Ureter (tissue), 1 donor: ENCODE results near the gene SLC37A3. TPM values are rescaled to one million over a fixed set of nuclear protein-coding genes. Genes with fewer than 3 reads are reported as not detected.
"Not testable (repeated sequence)": the region's sequence is repeated elsewhere in the genome, so short reads cannot be mapped to it uniquely, and the experiment has no call there.

Experiments
- DNase-seq: peaks from one replicate; pipeline ENCODE4 v3.0.0-alpha.2; 2020; ENCODE audit warnings: low spot score
- total RNA-seq: library from RNA; stranded (reverse); gene quantifications from one replicate; pipeline ENCODE4 v1.2.4, GENCODE V29; 2023
- donor health status: DM: yes; HTN: yes; CAD: no.

Gene SLC37A3
- total RNA-seq, 1 donor from 2014 or later, result 35.8 TPM

- DNase-seq, result no peak
These were observed 51.1 kb downstream of the SLC37A3 start for GRCh38 chr7:140347218-140347617.

- DNase-seq, result no peak
These were observed 52.9 kb downstream of the SLC37A3 start for GRCh38 chr7:140345426-140345825.

- DNase-seq, result no peak
These were observed 55.4 kb downstream of the SLC37A3 start for GRCh38 chr7:140342727-140343514.

GRCh38 chr7:140338959-140339358, 59.4 kb downstream of the SLC37A3 start:
- DNase-seq, result not testable (repeated sequence)

GRCh38 chr7:140334341-140335057, 63.8 kb downstream of the SLC37A3 start:
- no peak for DNase-seq

GRCh38 chr7:140333686-140334085, 64.6 kb downstream of the SLC37A3 start:
- no peak for DNase-seq

DNA sequence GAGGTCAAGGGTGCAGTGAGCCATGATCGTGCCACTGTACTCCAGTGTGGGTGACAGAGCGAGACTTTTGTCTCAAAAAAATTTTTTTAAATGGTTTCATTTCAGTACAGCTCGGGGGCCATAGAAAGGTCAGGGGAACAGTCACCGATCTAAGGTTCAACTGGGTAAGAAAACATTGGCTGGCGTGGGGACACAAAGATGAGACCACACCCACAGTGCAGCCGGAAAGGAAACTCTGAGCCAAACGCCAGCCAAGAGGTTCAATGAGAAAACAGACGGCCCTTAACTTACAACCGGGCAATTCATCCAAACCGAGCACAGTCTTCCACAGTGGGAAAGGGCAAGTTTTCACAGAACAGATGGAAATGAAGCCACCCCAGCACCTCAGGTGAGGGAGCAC, 65.1 kb downstream of the SLC37A3 start:
- no peak for DNase-seq

- DNase-seq, result no peak
These were observed 67.7 kb downstream of the SLC37A3 start for GRCh38 chr7:140330595-140330994.

GRCh38 chr7:140330128-140330527, 68.2 kb downstream of the SLC37A3 start:
- no peak for DNase-seq

DNA sequence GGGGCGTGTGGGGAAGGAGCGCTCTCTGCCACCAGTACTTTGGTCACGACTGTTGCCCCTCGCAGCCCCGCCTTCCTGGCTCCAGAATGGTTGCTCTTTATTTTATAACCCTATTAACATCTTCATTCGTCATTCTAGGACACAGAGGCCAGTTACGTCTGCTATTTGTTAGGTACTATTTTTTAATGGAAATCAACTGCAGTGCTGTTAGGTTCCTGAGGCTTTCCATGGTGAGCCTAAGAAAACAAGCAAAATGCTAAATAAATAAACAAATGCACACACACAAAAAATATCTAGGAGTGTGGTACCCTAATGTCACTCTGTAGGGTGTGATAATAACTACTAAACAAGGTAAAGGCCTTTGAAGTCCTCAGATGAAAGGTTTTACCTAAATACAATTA, 71.1 kb downstream of the SLC37A3 start:
- no peak for DNase-seq

DNA sequence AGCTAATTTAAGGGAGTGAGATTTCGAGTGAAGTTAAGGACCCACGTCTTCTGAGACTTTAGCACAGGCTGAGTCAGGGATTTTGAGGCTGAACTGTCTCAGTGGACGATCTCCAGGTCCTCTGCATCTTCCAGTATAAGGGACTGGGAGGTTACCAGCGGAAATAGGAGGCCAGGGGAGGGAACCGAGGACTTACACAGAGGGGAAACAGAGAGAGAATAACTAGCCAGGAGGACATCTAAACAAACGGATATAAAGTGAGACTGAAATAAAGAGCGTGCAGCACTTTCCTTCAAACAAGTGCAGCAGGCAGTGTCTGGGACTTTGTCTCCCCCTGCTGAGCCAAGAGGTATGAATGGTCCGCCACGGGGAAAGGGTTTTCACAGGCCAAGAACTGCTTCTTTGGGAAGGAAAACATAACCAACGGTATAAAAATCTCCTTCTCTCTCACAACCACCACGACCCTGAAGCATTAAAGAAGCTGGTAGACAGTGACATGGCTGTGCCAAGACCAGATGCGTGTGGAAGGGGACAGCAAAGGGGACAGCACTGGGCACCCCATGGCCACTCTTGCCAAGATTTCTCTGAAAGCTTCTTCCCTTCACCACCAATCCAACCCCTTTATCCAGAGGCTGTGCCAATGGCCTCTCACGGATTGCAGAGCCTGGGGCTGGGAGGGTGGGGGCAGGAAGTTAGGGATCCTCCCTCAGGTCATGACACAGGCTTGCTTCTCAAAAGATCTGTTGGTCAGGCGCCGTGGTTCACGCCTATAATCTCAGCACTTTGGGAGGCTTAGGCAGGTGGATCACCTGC, 72.0 kb downstream of the SLC37A3 start:
- peak; percentile 78 for DNase-seq

DNA sequence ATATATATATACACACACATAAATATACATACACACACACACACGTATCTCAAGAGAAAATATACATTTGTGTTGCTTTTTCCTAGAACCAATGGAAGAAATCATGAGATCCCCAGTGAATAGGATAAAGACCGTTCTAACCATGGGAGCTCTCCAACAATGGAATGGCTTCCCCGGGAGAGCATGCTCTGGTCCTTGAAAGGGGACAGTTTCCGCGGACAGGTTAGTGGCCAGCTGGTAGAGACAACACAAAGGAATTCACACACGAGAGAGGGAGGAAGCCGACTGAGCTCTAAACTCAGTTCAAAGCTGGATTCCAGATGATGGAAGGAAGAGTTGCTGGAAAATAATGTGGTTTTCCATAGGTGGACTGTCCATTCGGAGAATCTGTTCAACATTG, 72.7 kb downstream of the SLC37A3 start:
- DNase-seq, result no peak

- no peak for DNase-seq
These were observed 73.6 kb downstream of the SLC37A3 start for GRCh38 chr7:140324714-140325113.

- no peak for DNase-seq
These were observed 75.6 kb downstream of the SLC37A3 start for GRCh38 chr7:140322759-140323158.

GRCh38 chr7:140320078-140320477, 78.3 kb downstream of the SLC37A3 start:
- DNase-seq, result not testable (repeated sequence)

GRCh38 chr7:140317999-140318398, 80.3 kb downstream of the SLC37A3 start:
- DNase-seq, result no peak

GRCh38 chr7:140317597-140317996, 80.7 kb downstream of the SLC37A3 start:
- no peak for DNase-seq

- peak; percentile 78 for DNase-seq
These were observed 82.1 kb downstream of the SLC37A3 start for GRCh38 chr7:140316165-140316661.

DNA sequence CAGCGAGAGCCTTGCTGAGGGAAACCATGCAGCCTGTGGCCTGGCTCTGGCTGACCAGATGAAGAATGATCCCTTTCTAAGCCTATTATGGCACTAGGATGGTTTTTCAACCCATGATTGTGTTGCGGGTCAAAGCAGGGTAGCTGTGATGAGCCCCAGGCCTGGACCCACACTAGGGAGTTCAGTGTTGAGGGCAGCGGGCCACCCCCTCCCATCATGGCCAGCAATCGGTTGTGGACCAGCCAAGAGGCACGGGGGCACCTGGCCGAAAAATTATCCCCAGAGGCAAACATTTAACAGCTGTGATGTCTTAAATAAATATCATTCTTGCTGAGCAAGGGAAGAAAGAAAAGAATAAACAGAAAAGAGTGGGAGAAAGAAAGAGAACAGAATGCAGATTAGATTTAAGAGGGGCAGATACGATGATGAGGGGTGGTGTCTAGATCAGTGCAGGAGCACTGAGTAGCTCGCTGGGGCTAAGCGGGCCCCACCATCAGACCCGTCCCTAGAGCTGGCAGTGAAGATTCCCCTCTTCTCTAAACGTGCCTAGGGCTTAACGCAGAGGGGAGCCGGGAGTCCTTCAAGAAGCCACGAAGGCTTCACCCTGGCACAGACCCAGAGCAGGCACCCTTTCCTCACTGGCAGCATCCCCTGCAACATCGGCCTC, 82.7 kb downstream of the SLC37A3 start:
- DNase-seq, result no peak

DNA sequence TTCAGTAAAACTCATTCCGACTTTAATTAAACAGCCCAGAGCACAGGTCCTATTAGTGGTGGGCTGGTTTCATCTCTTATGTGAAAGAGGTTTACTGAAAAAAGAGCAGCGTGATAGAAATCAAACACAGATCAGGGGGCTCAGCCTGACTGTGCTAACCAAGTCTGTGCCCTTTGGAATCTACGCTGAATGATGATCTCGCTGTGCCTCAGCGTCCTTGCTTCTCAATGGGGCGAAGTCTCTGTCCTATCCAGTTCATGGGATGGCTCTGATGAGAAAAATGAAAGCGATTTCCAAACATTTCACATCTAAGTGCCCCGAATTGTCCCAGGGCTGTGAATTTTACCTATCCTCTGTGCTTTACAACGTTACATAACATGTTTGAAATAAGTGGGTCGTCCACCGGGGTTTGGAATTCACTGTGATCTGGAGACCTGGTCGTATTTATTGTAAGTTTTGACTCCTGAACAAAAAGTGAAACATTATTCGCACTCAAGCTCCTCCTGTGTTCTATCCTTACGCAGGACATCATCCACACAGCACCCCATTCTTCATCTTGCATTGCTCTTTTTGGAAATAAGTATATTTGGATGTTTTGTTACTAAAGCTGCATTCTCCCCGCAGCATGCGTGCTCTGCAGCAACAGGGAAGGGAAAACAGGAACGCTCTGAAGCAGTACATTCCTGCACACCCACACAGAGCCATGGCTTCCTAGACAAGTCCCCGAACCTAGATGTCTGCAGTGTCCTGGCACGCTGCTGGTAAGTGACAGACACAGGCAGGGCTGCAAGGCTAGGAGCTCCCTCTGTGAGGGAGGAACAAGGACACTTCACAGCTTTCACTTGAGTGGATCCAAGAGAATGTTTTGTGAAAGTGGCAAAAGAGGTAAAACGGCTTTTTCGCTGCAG, 83.5 kb downstream of the SLC37A3 start:
- DNase-seq, result no peak
